MCF 10A (cell line): ENCODE results near the gene TP53RK. TPM values are rescaled to one million over a fixed set of nuclear protein-coding genes. Genes with fewer than 3 reads are reported as not detected.

Experiments
- BruUV-seq: library from RNA; stranded (reverse); fragments of 400-500 nt; replicated peaks from 2 replicates; lab custom pipeline; 2021; lab: Mats Ljungman, UMichigan
- CTCF ChIA-PET: fragments of 300-600 bp; sonication (Branson Sonifier 250); formaldehyde crosslinking; extraction: SDS; loops from one replicate; lab custom pipeline; 2021; ENCODE audit warnings: antibody characterized with exemption, inconsistent platforms; lab: Yijun Ruan, JAX
- POLR2A ChIA-PET: fragments of 300-600, 350-650 bp; sonication (Branson Sonifier 250); formaldehyde crosslinking; extraction: SDS; loops from one replicate; lab custom pipeline; 2020; ENCODE audit warnings: antibody characterized with exemption, inconsistent platforms; lab: Yijun Ruan, JAX
- DNase-seq: peaks from one replicate; pipeline ENCODE4 v3.0.0-alpha.2; 2018; ENCODE audit not compliant: unreplicated experiment
- H3K27ac Mint-ChIP-seq: one replicate; pipeline ENCODE4 v1.8.0; 2022; ENCODE audit warnings: mild to moderate bottlenecking, low read depth, mixed read lengths; ENCODE audit not compliant: unreplicated experiment
- H3K27me3 Mint-ChIP-seq: one replicate; pipeline ENCODE4 v1.8.0; 2022; ENCODE audit warnings: mixed read lengths; ENCODE audit not compliant: insufficient read depth, unreplicated experiment
- H3K36me3 Mint-ChIP-seq: one replicate; pipeline ENCODE4 v1.8.0; 2022; ENCODE audit warnings: mild to moderate bottlenecking, moderate library complexity, mixed read lengths; ENCODE audit not compliant: insufficient read depth, unreplicated experiment
- H3K4me1 Mint-ChIP-seq: one replicate; pipeline ENCODE4 v1.8.0; 2022; ENCODE audit warnings: mixed read lengths; ENCODE audit not compliant: insufficient read depth, unreplicated experiment
- H3K4me3 Mint-ChIP-seq: one replicate; pipeline ENCODE4 v1.8.0; 2022; ENCODE audit warnings: mild to moderate bottlenecking, moderate library complexity, mixed read lengths; ENCODE audit not compliant: unreplicated experiment
- H3K9me3 Mint-ChIP-seq: one replicate; pipeline ENCODE4 v1.8.0; 2022; ENCODE audit warnings: mixed read lengths; ENCODE audit not compliant: unreplicated experiment
- CTCF ChIP-seq: fragments of 200-600 bp; IDR thresholded peaks from one replicate; pipeline ENCODE4 v1.8.0; 2022; ENCODE audit warnings: antibody characterized with exemption, mild to moderate bottlenecking; ENCODE audit not compliant: unreplicated experiment
- intact Hi-C: fragments of 100-400 bp; cut with micrococcal nuclease; formaldehyde crosslinking; loops from 2 replicates; pipeline ENCODE4 v1.14.1; 2022
- total RNA-seq: library from RNA; stranded (reverse); gene quantifications from 2 replicates; pipeline ENCODE4 v1.2.3, GENCODE V29; 2022

Gene TP53RK
- total RNA-seq, 1 experiment from 2014 or later = 16.2 TPM

- DNase-seq = no peak
- ChIA-PET POLR2A (no interaction called here), CTCF (interaction anchor here (0.6 to 1.0 kb wide), 3 partner anchors 12 to 978 kb away, joined by 3 to 4 read pairs (median 3); no protein-coding TSS in a partner anchor)
- no peaks in the 10 kb centered on the region for H3K4me1 Mint-ChIP-seq
- intact Hi-C loops = no loop called here
- no peak for TF ChIP-seq CTCF
- no peaks in the 10 kb centered on the region for H3K9me3 Mint-ChIP-seq
- H3K36me3 Mint-ChIP-seq = no peaks in the 10 kb centered on the region
- H3K27ac Mint-ChIP-seq = no peak overlapping the region
- no peak overlapping the region for H3K4me3 Mint-ChIP-seq
- peaks cover 14% of the 10 kb centered on the region for H3K27me3 Mint-ChIP-seq
- no TSS peak for BruUV-seq
Observed at GRCh38 chr20:46637020-46637419, 52.2 kb downstream of the TP53RK start.

GRCh38 chr20:46636514-46636913, 52.7 kb downstream of the TP53RK start:
- no TSS peak for BruUV-seq
- no peak overlapping the region for H3K27ac Mint-ChIP-seq
- no peak for DNase-seq
- H3K36me3 Mint-ChIP-seq = no peaks in the 10 kb centered on the region
- intact Hi-C loops = no loop called here
- CTCF ChIA-PET = interaction anchor here (0.6 to 1.0 kb wide), 3 partner anchors 13 to 979 kb away, joined by 3 to 4 read pairs (median 3); no protein-coding TSS in a partner anchor
- H3K4me3 Mint-ChIP-seq = no peak overlapping the region
- no peaks in the 10 kb centered on the region for H3K9me3 Mint-ChIP-seq
- no peaks in the 10 kb centered on the region for H3K4me1 Mint-ChIP-seq
- H3K27me3 Mint-ChIP-seq = peaks cover 9% of the 10 kb centered on the region
- TF ChIP-seq CTCF = no peak
- POLR2A ChIA-PET = no interaction called here

- no peaks in the 10 kb centered on the region for H3K4me1 Mint-ChIP-seq
- no peak for TF ChIP-seq CTCF
- BruUV-seq = no TSS peak
- H3K4me3 Mint-ChIP-seq = no peak overlapping the region
- ChIA-PET CTCF (interaction anchor here (0.5 kb wide), 1 partner anchor 285 kb away, joined by 3 read pairs; no protein-coding TSS in a partner anchor), POLR2A (interaction anchor here (0.6 kb wide), 1 partner anchor 10 kb away, joined by 3 read pairs; no protein-coding TSS in a partner anchor)
- intact Hi-C loops = no loop called here
- H3K27ac Mint-ChIP-seq = no peak overlapping the region
- peaks cover 1% of the 10 kb centered on the region for H3K9me3 Mint-ChIP-seq
- DNase-seq = no peak
- no peaks in the 10 kb centered on the region for H3K27me3 Mint-ChIP-seq
- no peaks in the 10 kb centered on the region for H3K36me3 Mint-ChIP-seq
Observed at GRCh38 chr20:46635514-46636136, 53.6 kb downstream of the TP53RK start.

- no peak for TF ChIP-seq CTCF
Observed at GRCh38 chr20:46634528-46634927, 54.7 kb downstream of the TP53RK start.

More at GRCh38 chr20:46634528-46634927, 54.7 kb downstream of the TP53RK start:
- H3K27me3 Mint-ChIP-seq = no peaks in the 10 kb centered on the region
- BruUV-seq = no TSS peak
- intact Hi-C loops = no loop called here
- H3K4me1 Mint-ChIP-seq = no peaks in the 10 kb centered on the region
- no peaks in the 10 kb centered on the region for H3K36me3 Mint-ChIP-seq
- H3K9me3 Mint-ChIP-seq = peaks cover 12% of the 10 kb centered on the region
- POLR2A ChIA-PET = no interaction called here
- H3K4me3 Mint-ChIP-seq = no peak overlapping the region
- CTCF ChIA-PET = interaction anchor here (0.6 kb wide), 1 partner anchor 1063 kb away, joined by 3 read pairs; no protein-coding TSS in a partner anchor
- no peak for DNase-seq
- H3K27ac Mint-ChIP-seq = no peak overlapping the region

Other genes with a start within 250 kb of the TP53RK start
- gene ZNF334, start 175.9 kb downstream of the TP53RK start, total RNA-seq = not detected in 2 replicates
- gene OCSTAMP, start 138.8 kb downstream of the TP53RK start, total RNA-seq = not detected in 2 replicates
- gene SLC13A3, start 38.0 kb downstream of the TP53RK start, total RNA-seq = not detected in 2 replicates
- not detected in 2 replicates for gene SLC2A10, start 20.2 kb upstream of the TP53RK start, total RNA-seq
- 0.12 TPM in 1 of 2 replicates, not detected in the other for gene EYA2, start 205.4 kb upstream of the TP53RK start, total RNA-seq